Testis (tissue), 2 donors: ENCODE results near the gene ATF2.

Source experiments
- POLR2A ChIP-seq: fragments of 450-650 bp; IDR thresholded peaks from one replicate; pipeline ENCODE4 v1.6.1; 2017; ENCODE audit warnings: antibody characterized with exemption, mild to moderate bottlenecking, moderate library complexity
- TF ChIP-seq, protein P1 (sequence below), 3 experiments: fragments of 450-650 bp in 2 of 3; fragments of 200-600 bp in 1 of 3; sonication (generic) in 1 of 3; IDR thresholded peaks; one replicate each; pipeline ENCODE4 v1.5.1; 2016 to 2019; ENCODE audit warnings: antibody characterized with exemption in 3 of 3, mild to moderate bottlenecking in 2 of 3, moderate library complexity in 1 of 3

GRCh38 chr2:175181104-175181876, 13.3 kb upstream of the ATF2 start, which contains the start of gene ATP5MC3:
- no peak for TF ChIP-seq POLR2A
- TF ChIP-seq, protein P1, sequence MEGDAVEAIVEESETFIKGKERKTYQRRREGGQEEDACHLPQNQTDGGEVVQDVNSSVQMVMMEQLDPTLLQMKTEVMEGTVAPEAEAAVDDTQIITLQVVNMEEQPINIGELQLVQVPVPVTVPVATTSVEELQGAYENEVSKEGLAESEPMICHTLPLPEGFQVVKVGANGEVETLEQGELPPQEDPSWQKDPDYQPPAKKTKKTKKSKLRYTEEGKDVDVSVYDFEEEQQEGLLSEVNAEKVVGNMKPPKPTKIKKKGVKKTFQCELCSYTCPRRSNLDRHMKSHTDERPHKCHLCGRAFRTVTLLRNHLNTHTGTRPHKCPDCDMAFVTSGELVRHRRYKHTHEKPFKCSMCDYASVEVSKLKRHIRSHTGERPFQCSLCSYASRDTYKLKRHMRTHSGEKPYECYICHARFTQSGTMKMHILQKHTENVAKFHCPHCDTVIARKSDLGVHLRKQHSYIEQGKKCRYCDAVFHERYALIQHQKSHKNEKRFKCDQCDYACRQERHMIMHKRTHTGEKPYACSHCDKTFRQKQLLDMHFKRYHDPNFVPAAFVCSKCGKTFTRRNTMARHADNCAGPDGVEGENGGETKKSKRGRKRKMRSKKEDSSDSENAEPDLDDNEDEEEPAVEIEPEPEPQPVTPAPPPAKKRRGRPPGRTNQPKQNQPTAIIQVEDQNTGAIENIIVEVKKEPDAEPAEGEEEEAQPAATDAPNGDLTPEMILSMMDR (IDR thresholded peaks at IDR 0.05): no peak
